Stimulated activated CD4-positive, alpha-beta T cell treated with anti-CD3 and anti-CD28 coated beads, Interleukin-15, amount 100 ng/mL, for 1 hour (primary cell): ENCODE data around the gene PUM1.

Experiments
- DNase-seq, 2 donors: peaks; one replicate each; pipeline ENCODE4 v3.0.0-alpha.2; 2020; ENCODE audit warnings: low read depth in 1 of 2, low spot score in 1 of 2

Gene PUM1

DNA sequence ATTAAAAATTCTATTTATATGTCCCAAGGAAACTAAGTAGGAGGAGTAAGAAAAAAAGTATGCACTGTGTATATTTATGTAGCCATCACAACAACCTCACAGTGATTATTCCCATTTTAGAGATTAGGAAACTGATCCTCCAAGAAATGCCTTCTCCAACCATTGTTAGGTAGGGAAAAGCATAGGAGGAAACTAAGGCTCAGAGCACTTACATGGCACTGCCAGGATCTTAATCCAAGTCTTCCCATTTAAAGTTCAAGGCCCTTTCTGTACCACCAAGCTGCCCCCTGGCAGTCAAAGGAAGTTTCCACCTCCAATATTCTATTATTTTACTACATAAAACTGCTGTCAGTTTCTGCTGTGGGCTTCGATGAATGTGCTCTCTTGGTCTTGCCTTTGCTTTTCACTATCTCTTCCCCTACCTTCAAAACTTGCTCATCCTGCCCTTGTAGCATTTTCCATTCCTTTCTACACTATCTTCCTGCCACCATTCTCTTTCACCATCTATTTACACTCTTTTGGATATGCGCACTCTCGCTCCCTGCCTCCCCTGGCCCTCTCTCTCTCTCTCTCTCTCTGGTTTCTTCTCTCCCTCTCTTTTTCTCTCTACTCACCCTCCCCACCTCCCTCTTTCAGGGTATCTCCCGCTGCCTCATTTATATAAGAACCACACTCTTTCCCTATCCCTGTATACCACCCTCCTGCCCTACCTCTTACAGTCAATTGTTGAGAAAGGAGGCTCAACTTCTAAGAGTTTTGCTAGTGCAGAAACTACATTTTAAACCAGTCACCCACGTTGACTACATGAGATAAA lies 34.0 kb downstream of the PUM1 start:
- DNase-seq = no peak

GRCh38 chr1:31029026-31029425 lies 36.5 kb downstream of the PUM1 start:
- no peak for DNase-seq

DNA sequence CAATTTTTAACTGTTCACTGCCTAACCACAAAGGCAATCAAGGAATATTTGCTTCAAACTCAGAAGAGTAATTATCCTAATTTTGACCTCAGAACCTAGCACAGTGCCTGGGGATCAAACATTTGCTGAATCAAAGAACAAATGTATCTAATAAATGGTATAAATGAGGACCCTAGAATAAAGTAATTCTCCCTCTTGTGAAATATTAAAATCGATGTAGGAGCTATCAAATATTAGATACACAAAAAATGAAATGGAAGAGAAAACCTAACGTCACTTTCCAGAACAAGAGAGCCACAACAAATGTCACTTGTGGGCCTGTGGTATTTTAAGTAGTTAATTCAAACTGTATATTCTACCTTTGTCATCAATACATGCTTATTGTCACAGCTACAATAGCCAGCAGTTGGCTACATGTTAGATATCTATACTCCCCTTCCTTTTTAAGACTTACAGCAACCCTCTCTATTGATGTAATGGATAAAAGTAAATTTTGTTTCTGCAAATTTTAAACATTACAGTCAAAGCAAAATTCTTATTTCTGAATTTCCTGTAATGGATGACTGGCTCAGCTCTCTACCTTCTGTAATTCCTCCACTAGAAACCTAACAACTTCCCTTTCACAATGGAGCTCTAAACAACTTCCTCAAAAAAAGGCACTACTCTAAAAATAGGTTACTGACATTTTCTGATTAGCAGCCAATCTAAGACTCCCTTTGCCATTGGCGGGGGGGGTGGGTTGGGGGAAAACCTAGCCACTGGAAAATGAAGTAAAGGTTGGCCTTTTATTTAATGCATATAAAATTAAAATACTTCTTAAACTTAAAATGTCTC lies 37.6 kb downstream of the PUM1 start:
- DNase-seq = no peak

- no peak for DNase-seq
These were observed 43.3 kb downstream of the PUM1 start for GRCh38 chr1:31022259-31022658.

GRCh38 chr1:31020007-31020790 lies 45.3 kb downstream of the PUM1 start:
- no peak for DNase-seq

DNA sequence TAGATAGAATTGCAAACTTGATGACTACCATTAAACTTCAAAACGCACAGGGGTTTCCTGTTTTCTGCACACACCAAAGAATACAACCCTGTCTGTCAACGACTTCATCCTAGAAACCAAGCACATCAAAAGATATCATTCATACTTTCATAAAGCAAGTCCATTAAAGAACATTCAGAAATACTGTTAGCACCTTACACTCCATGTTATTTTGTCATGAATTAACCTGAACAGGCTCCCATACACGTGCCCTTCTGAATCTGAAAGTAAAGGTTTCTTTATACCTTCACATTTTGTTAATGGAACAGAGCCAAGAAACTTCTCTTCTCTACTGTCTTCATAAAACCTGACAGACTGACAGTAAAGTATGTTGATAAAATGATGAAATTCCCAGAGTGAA lies 46.1 kb downstream of the PUM1 start:
- no peak for DNase-seq

GRCh38 chr1:31016868-31017267 lies 48.6 kb downstream of the PUM1 start:
- no peak for DNase-seq

DNA sequence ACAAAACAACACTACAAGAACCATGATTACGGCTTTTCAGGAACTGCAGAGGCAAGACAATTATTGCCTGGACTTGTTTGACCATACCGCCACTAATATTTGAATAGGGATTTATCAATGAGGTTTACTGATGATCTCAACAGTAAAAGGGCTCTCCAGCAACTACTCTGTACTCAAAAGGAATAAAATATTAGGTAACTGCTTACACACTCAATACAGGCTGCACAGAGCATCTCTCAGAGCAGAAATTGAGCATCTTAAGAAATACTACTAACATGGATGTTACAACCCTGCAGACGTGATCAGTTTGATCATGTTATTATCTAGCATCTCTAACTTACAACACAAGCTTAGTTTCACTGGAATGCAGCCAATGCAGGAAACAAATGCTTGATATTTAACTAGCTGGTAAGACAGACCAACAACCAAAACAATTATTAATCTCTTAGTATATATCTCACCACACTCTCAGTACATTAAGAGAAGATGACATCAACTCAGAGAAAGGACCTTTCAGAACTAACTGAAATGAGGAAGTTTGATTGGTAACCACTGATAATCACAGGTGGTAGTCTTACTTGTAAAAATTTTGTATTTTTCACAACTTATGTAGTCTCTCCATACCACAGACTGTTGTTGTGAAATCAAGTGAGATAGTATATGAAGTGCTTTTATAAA lies 52.2 kb downstream of the PUM1 start:
- DNase-seq = no peak

- no peak for DNase-seq
These were observed 53.1 kb downstream of the PUM1 start for GRCh38 chr1:31012210-31012924.

- no peak for DNase-seq
These were observed 53.8 kb downstream of the PUM1 start for GRCh38 chr1:31011719-31012118.

GRCh38 chr1:31010086-31010989 lies 55.2 kb downstream of the PUM1 start:
- DNase-seq = no peak

DNA sequence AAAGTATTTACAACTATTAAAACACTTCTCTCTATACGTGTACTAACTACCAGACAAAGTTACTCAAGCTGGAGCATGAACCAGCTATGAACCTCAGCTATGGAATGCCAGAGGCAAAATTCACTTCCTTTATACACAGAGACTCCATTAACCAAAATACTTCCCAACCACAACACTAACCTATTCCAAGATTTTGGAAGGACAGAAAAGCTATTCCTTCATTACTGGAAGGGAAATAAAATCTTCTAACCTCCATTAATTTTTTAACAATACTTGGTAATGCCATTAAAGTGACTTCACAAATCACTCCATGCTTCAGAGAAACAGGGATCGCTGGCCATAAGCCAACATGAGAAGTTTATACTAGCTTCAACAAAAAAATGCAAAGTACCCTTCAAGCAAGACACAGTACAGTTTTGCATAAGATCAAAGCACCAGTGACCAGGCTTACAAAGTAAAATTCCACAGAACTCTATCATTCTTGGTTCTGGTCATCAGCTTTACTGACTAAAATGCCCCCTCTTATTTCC lies 58.0 kb downstream of the PUM1 start:
- DNase-seq = no peak

DNA sequence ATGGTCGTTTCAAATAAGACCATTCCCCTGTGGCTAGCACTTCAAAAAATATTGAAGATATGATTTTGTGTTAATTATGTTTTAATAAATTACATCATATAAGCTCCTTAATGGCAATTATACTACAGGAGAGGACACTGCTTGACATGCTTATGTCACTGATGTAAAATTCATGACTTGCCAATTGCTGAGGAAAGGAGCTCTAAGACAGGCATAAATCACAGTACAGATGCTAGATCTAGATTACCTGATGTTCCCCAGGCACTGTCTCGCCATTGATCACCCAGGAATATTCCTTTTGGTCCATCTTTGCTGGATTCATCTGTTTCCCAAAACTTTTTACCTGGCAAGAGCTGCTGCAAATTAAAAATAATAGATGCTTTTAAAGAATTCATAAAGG lies 58.8 kb downstream of the PUM1 start:
- DNase-seq = no peak

- DNase-seq = no peak
These were observed 59.8 kb downstream of the PUM1 start for GRCh38 chr1:31005617-31006166.

DNA sequence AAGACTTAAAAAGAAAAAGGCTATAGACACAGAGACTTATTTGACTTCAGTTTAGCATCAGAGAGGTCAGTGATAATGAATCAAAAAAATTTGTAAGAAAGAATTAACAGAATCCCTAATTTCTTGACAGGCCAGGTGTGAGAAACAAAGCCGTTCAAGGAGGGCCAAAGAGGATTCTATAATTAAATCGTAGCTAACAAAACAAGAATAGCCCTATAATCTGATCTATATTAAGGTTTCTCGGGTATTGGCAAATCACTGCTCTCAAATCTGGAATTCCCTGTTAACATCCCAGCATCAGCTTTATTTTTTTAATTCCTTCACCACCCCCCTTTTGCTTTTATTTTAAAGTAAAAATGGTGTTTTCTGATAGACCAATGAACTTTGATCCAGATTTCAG lies 60.3 kb downstream of the PUM1 start:
- no peak for DNase-seq

DNA sequence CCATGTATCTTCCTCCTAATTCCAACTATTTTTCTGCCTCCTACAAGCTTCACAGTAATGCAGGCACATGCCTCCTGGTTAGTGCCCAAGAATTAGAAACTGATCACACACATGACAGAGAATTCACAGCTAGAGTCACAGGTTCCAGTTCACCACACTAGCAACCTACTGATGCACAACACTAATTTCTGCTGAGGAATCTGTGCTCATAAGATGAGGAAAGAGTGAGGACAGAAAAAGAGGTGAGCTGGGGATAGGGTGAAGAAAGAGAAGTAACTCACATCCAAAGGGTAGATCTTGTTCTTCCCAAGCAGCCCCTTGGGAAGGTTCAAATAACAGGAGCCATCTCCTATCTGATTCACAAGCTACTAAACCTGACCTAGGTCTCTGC lies 61.3 kb downstream of the PUM1 start:
- no peak for DNase-seq

DNA sequence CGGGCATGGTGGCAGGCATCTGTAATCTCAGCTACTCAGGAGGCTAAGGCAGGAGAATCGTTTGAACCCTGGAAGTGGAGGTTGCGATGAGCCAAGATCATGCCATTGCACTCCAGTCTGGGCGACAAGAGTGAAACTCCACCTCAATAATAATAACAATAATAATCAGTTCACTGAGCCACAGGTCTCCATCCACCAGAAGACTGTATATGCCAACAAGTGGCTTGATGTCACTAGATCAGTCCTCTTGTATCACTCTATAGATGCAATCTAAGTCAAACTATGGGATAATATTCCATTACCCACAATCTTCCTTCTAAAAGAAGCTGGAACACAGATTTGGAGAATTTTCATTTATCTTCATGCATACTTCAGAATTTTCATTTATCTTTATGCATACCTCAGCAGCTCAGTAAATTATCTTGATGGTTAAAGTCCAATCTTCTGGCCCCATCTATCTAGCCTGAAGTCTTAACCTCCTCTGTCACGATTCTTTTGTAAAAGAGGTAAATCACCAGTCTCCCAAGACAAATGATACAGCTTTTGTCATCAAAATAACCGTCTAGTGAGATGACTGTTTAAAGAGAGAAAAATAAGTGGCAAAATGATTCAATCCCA lies 61.8 kb downstream of the PUM1 start:
- DNase-seq = no peak

DNA sequence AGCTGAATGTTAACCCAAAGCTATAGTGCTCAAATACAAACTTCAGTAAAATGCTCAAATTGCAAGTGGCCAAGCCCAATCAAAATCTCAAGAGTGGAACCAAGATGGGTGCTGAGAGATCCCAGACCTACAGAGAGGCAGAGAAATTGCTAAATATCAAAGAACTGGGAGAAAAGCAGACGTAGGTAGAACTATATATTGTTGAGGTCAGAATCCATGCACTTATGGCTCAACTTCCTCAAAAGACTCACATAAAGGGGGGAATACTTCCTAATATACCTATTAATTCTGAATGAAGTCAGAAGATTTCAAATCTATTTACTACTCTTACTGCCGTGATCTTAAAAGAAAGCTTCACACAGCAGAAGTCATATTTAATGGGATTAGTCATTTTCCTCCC lies 65.2 kb downstream of the PUM1 start:
- DNase-seq = no peak
